Keratinocyte (primary cell): Measurements from ENCODE around the gene MOB3B. TPM values are rescaled to one million over a fixed set of nuclear protein-coding genes. Genes with fewer than 3 reads are reported as not detected.

Experiments used
- DNase-seq: peaks from one replicate; pipeline ENCODE4 v3.0.0-alpha.2; 2011; ENCODE audit warnings: low read depth, missing footprints, low spot score
- FAIRE-seq: peaks from 2 replicates; lab custom pipeline; 2011; peaks lifted over from hg19 to GRCh38; lab: Jason Lieb, UNC
- H2AFZ ChIP-seq: 2 replicates; pipeline ENCODE4 v1.6.0; 2012; ENCODE audit warnings: low read length, control low read depth, inconsistent platforms; ENCODE audit not compliant: control insufficient read depth
- H3K27ac ChIP-seq: 2 replicates; pipeline ENCODE4 v1.5.1; 2011; ENCODE audit warnings: low read length; ENCODE audit not compliant: control insufficient read depth, insufficient read depth
- H3K27me3 ChIP-seq: 3 replicates; pipeline ENCODE4 v1.6.0; 2011; ENCODE audit warnings: low read length; ENCODE audit not compliant: control insufficient read depth, insufficient read depth; ENCODE audit errors: extremely low read depth
- H3K36me3 ChIP-seq, 2 experiments: 2 replicates in 1 of 2; 3 replicates in 1 of 2; pipeline ENCODE4 v1.5.1; 2011; ENCODE audit warnings: low read length in 2 of 2, mild to moderate bottlenecking in 1 of 2; ENCODE audit not compliant: control insufficient read depth in 2 of 2, insufficient read depth in 2 of 2; ENCODE audit errors: extremely low read depth in 1 of 2
- H3K4me1 ChIP-seq: 3 replicates; pipeline ENCODE4 v1.5.1; 2011; ENCODE audit warnings: low read length; ENCODE audit not compliant: control insufficient read depth, insufficient read depth; ENCODE audit errors: extremely low read depth
- H3K4me2 ChIP-seq: 3 replicates; pipeline ENCODE4 v1.6.0; 2011; ENCODE audit warnings: low read depth, low read length; ENCODE audit not compliant: control insufficient read depth, insufficient read depth; ENCODE audit errors: extremely low read depth
- H3K4me3 ChIP-seq, 3 experiments: fragments of 200-600 bp in 1 of 3; sonication (generic) in 1 of 3; 2 replicates in 2 of 3; 3 replicates in 1 of 3; pipeline ENCODE4 v1.5.1; 2011 to 2016; ENCODE audit warnings: low read length in 3 of 3, mild to moderate bottlenecking in 3 of 3, control low read depth in 2 of 3, inconsistent platforms in 1 of 3, low read depth in 1 of 3, mixed read lengths in 1 of 3, mixed run types in 1 of 3, moderate library complexity in 1 of 3; ENCODE audit not compliant: control insufficient read depth in 2 of 3, insufficient read depth in 2 of 3; ENCODE audit errors: extremely low read depth in 1 of 3
- H3K79me2 ChIP-seq: 2 replicates; pipeline ENCODE4 v1.6.0; 2012; ENCODE audit warnings: low read length; ENCODE audit not compliant: control insufficient read depth, insufficient read depth
- H3K9ac ChIP-seq: 3 replicates; pipeline ENCODE4 v1.6.0; 2011; ENCODE audit warnings: low read length; ENCODE audit not compliant: control insufficient read depth, insufficient read depth; ENCODE audit errors: extremely low read depth
- H3K9me1 ChIP-seq: 3 replicates; pipeline ENCODE4 v1.6.0; 2011; ENCODE audit warnings: low read length; ENCODE audit not compliant: control insufficient read depth, insufficient read depth; ENCODE audit errors: extremely low read depth
- H3K9me3 ChIP-seq: 2 replicates; pipeline ENCODE4 v1.5.1; 2012; ENCODE audit warnings: low read depth, low read length; ENCODE audit not compliant: control insufficient read depth
- H4K20me1 ChIP-seq: 3 replicates; pipeline ENCODE4 v1.6.0; 2011; ENCODE audit warnings: low read length; ENCODE audit not compliant: control insufficient read depth, insufficient read depth; ENCODE audit errors: extremely low read depth
- EZH2 ChIP-seq: IDR thresholded peaks from one replicate; pipeline ENCODE4 v1.6.1; 2012; ENCODE audit warnings: inconsistent platforms, mild to moderate bottlenecking, low read length, moderate library complexity
- dilution Hi-C: fragments of 300-500 bp; cut with MboI; formaldehyde crosslinking; loops from one replicate; pipeline ENCODE4 v1.7.0; 2020; ENCODE audit warnings: low sequenced_read_pairs; ENCODE audit not compliant: extremely low pct_ligation_motif_present
- polyA plus RNA-seq, 5 experiments: library from polyadenylated mRNA; depleted of rRNA in 3 of 5; stranded (reverse) in 3 of 5; stranded (forward) in 1 of 5; unstranded in 1 of 5; fragments of >200 nt; gene quantifications; 1 replicate in 1 of 5; 2 replicates in 3 of 5; 3 replicates in 1 of 5; pipeline versions ENCODE4 v1.2.1 to v1.2.3, GENCODE V29; 2011 to 2012; ENCODE audit warnings: missing spikeins in 2 of 5, low read depth in 1 of 5, low replicate concordance in 1 of 5
- TF ChIP-seq, protein P1 (sequence below), 3 experiments: IDR thresholded peaks in 1 of 3; conservative IDR thresholded peaks in 1 of 3; optimal IDR thresholded peaks in 1 of 3; 2 replicates in 2 of 3; 3 replicates in 1 of 3; pipeline versions ENCODE3 to v1.5.1; 2011; ENCODE audit warnings: low read length in 3 of 3, mild to moderate bottlenecking in 3 of 3, moderate library complexity in 2 of 3, control low read depth in 1 of 3, inconsistent platforms in 1 of 3; ENCODE audit not compliant: insufficient read depth in 2 of 3; ENCODE audit errors: extremely low read depth in 1 of 3

Gene MOB3B
- polyA plus RNA-seq, 1 donor (not counting 4 experiments of a cell fraction or from before 2014, with no cell fraction given), result 35.3 TPM

DNA sequence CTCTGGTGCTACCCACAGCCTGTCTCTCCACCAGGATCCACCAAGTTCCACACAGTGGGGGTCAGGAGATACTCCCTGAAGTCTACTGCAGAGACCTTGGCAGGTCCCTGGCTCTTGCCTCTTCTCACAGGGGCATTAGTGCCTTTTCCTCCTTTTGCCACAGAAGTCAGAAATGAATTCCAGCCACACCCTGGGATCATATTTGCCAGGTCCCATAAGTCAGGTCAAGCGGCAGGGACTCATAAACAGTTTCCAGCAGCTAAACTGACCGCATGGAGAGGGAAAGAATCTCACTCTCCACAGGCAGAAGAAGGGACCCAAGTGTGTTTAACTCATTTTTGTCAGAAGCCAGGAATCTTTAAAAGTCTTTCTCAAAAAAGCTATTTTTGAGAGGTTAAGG is 18.8 kb downstream of the MOB3B start:
- H3K4me2 ChIP-seq, result no peak overlapping the region
- H3K9me1 ChIP-seq, result no peaks in the 10 kb centered on the region
- H4K20me1 ChIP-seq, result no peaks in the 10 kb centered on the region
- H3K79me2 ChIP-seq, result peaks cover 54% of the 10 kb centered on the region
- H3K9ac ChIP-seq, result no peak overlapping the region
- H3K4me3 ChIP-seq, result no peak overlapping the region
- dilution Hi-C loops, result no loop called here
- no peak overlapping the region for H3K27ac ChIP-seq
- peaks cover 0 to 7% of the 10 kb centered on the region in 2 experiments for H3K36me3 ChIP-seq
- TF ChIP-seq EZH2, result no peak
- TF ChIP-seq, protein P1, sequence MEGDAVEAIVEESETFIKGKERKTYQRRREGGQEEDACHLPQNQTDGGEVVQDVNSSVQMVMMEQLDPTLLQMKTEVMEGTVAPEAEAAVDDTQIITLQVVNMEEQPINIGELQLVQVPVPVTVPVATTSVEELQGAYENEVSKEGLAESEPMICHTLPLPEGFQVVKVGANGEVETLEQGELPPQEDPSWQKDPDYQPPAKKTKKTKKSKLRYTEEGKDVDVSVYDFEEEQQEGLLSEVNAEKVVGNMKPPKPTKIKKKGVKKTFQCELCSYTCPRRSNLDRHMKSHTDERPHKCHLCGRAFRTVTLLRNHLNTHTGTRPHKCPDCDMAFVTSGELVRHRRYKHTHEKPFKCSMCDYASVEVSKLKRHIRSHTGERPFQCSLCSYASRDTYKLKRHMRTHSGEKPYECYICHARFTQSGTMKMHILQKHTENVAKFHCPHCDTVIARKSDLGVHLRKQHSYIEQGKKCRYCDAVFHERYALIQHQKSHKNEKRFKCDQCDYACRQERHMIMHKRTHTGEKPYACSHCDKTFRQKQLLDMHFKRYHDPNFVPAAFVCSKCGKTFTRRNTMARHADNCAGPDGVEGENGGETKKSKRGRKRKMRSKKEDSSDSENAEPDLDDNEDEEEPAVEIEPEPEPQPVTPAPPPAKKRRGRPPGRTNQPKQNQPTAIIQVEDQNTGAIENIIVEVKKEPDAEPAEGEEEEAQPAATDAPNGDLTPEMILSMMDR (optimal IDR thresholded peaks at IDR 0.05 in 1 of 3, IDR thresholded peaks at IDR 0.05 in 1 of 3, conservative IDR thresholded peaks at IDR 0.05 in 1 of 3; ENCODE audit: extremely low read depth in 1 of 3, insufficient read depth in 2 of 3, low read length in 3 of 3), result no peak
- FAIRE-seq (no peak), DNase-seq (no peak)
- H3K9me3 ChIP-seq, result no peaks in the 10 kb centered on the region
- H3K27me3 ChIP-seq, result no peaks in the 10 kb centered on the region
- no peak overlapping the region for H2AFZ ChIP-seq
- H3K4me1 ChIP-seq, result peaks cover 15% of the 10 kb centered on the region

DNA sequence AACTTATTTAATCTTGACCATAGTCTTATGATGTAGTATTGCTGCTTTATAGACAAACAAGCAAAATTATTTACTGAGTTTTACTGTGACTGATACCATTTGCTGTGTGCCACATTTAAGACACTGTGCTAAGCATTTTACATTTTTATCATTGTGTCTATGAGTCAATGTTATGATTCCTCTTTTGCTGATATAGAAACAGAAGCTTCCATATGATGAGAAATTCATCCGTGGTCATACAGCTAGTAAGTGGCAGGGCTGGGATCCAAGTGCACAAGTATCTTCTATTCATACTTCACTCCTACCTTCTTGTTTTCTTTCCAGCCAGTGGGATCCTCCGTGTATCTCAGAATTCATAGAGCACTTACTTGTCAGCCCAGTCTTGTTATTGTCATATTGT is 22.6 kb downstream of the MOB3B start:
- Histone ChIP-seq H3K4me2 (no peak overlapping the region), H3K36me3 (peaks cover 0 to 15% of the 10 kb centered on the region in 2 experiments), H3K9me1 (no peaks in the 10 kb centered on the region), H3K27me3 (no peaks in the 10 kb centered on the region), H3K9me3 (no peaks in the 10 kb centered on the region), H3K4me1 (peaks cover 28% of the 10 kb centered on the region), H3K9ac (no peak overlapping the region), H3K79me2 (peaks cover 56% of the 10 kb centered on the region), H3K4me3 (no peak overlapping the region), H4K20me1 (no peaks in the 10 kb centered on the region), H3K27ac (no peak overlapping the region), H2AFZ (no peak overlapping the region)
- TF ChIP-seq EZH2, result no peak
- TF ChIP-seq, protein P1 (optimal IDR thresholded peaks at IDR 0.05 in 1 of 3, IDR thresholded peaks at IDR 0.05 in 1 of 3, conservative IDR thresholded peaks at IDR 0.05 in 1 of 3; ENCODE audit: extremely low read depth in 1 of 3, insufficient read depth in 2 of 3, low read length in 3 of 3), result no peak
- no peak for DNase-seq
- dilution Hi-C loops, result no loop called here
- peak; percentile 17 for FAIRE-seq
